ENCODE results near the gene TMEM62. TPM values are rescaled to one million over a fixed set of nuclear protein-coding genes. Genes with fewer than 3 reads are reported as not detected.

The TMEM62 gene
- 25.2 TPM for total RNA-seq
- long read RNA-seq, transcript TMEM62-201 (14 exons, 2,771 nt) = major isoform, 6 of 24 reads
- long read RNA-seq, partial matches to known transcripts = 4 of 24 reads
- long read RNA-seq, other reads (novel, unspliced or antisense) = 14 of 24 reads

DNA sequence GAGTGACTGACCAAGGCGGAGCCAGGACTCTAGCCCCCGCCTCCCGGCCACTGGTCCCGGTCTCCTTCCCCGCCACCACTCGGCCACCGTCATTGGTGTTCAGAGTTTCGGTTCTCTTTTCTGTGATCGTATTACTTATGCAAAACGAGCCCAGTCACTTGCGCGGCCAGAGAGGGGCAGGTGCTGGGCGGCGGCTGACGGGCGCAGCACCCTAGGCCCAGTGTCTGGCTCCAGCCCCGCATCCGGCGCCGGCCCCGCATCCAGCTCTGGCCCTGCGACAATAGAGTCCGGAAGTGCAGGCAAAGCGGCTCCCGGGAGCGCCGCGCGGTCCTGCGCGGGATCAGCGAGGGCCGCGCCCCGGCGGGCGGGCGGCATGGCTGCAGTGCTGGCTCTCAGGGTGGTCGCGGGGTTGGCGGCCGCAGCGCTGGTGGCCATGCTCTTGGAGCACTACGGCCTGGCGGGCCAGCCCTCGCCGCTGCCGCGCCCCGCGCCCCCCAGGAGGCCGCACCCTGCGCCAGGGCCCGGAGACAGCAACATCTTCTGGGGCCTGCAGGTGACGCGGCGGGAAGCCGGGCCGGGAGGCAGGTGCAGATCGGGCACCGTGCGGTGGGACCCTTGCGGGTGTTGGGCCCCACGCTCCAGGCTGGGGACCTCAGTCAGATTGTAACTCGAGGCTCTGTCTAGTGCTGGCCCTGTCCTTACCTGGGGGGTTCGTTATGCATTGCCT is at the start of gene TMEM62:
Gene TMEM62 (plus strand): TSS at position 157 of the 727 bp plus-strand sequence. CDS start 217 bp downstream, at position 374.
- DNase-seq (ENCODE audit: low spot score) = peak; percentile 91

DNA sequence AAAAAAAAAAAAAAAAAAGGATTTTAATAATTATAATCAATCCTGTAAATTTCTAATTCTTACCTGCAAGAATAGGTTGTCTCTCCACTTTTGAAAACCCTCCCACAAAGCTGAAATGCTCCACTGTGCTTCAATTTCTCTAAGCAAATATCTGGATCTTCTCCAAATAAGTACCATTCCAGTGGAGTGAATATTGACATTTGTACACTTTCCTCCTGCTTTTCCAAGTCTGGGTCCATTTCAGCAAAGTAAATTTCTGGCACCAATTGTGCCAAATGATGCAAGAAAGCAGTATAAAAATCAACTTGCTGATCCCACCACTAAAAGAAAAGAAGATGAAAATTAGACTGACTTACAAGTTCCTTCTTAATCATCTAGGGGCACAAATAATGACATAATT is 47.5 kb upstream of the TMEM62 start:
- no peak for DNase-seq (ENCODE audit: low spot score)

DNA sequence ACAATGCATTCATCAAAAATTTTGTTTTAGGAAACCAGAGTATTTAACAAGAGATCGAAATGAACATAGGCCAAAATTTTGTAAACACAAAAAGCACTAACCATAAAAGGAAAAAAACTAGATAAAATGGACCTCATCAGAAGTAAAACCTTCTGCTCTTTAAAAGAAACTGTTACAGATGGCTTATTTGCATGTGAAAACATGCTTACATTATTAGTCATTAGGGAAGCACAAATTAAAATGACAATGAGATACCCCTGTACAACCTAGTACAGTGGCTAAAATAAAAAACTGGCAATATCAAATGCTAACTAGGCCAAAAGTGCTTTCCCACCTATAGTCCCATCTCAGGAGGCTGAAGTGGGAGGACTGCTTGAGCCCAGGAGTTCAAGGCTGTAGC is 46.8 kb upstream of the TMEM62 start:
- DNase-seq (ENCODE audit: low spot score) = no peak

DNA sequence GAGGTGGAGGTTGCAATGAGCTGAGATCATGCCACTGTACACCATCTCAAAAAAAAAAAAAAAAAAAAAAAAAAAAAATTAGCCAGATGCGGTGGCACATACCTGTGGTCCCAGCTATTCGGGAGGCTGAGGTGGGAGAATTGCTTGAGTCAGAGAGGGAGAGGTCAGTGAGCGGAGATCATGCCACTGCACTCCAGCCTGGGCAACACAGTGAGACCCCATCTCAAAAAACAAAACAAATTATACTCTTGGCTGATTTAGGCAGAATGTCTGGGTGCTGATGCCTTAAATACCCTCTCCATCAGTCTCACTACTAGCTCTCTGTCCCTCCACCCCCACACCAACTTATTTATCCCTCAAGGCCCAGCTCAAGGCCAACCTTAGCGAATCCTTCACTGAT is 41.5 kb upstream of the TMEM62 start:
- DNase-seq (ENCODE audit: low spot score) = no peak

DNA sequence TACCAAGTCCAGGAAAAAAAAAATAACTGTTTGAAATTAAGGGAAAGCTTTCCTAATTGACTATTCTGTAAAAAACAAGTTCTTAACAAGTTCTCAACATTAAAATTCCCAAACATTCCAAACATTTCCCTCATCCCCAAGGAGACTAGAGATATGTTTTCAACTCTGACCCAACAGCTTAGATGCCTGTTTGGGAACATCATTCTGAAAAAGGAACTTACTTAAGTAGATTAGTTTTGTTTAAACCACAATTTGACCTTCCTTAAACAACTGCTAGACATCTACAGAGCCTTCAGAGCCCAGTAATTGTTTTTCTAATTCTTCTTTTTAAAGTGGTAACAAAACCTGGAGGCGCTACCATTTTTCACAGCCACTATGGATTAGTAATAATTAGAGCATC is 40.4 kb upstream of the TMEM62 start:
- no peak for DNase-seq (ENCODE audit: low spot score)

DNA sequence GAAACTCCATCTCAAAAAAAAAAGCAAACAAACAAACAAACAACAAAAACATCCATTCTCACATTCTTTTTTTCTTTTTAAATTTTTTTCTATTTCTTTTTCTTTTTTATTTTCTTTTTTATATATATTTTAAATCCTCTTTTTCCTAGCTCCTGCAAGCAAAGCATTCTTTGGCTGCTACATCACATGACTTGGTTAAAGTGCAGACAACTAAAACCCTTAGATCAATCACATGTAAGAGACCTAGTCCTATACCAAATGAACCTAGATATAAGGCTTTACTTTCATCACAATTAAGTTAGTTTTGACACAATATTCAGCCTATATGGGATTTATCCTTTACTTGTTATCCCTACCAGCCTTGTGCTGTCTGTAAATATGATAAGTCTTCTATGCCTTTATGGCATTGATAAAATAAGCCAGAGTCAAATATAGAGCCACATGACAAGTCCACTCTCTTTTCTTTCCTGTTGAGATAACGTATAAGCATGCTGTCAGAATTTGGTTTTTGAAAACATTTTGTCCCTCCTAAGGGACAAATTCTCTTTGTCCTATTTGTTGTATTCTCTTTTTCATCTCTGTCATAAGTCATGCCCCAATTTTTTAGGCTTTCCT is 38.9 kb upstream of the TMEM62 start:
- no peak for DNase-seq (ENCODE audit: low spot score)

DNA sequence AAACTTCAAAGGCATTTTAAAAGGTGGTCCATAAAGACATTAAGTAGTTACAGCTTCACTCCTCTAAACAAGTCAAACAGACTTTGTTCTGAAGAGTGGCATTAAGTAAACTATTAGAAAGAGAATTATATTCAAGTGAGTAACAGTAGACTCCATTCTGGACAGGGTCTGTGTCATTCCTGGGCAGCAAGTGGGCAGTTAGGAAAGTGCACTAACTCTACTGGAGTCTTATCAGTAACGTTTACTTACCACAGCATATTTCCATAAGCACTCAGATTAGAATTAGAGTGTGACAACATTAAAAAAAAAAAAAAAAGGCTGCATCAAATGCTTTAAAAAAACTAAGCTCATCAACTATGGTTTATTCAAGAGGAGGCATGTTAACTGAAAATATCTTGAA is 38.1 kb upstream of the TMEM62 start:
- DNase-seq (ENCODE audit: low spot score) = no peak

DNA sequence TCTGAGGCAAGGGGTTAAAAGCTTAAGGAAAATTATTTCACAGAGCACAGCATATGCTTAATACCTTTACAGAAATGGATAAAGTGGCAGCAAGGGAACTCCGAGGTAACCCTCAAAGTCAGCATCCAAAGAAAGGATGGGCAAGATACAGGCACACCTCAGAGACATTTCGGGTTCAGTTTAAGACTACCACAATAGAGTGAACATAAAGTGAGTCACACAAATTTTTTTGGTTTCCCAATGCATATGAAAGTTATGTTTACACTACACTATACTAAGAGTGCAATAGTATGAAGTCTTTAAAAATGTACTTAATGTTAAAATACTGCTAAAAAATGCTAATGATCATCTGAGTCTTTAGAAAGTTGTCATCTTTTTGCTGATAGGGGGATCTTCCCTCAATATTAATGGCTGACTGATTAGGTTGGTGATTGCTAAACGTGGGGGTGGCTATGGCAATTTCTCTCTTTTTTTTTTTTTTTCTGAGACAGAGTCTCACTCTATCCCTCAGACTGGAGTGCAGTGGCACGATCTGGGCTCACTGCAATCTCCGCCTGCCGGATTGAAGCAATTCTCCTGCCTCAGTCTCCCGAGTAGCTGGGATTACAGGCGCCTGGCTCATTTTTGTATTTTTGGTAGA is 37.6 kb upstream of the TMEM62 start:
- no peak for DNase-seq (ENCODE audit: low spot score)

DNA sequence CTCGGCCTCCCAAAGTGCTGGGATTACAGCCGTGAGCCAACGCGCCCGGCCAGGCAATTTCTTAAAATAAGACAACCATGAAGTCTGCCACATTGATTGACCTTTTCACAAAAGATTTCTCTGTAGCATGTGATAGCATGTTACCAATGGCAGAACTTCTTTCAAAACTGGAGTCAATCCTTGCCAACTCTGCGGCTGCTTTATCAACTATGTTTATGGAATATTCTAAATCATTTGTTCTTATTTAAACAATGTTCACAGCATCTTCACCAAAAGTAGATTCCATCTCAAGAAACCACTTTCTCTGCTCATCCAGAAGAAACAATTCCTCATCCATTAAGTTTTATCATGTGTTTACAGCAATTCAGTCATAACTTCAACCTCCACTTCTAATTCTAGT is 37.0 kb upstream of the TMEM62 start:
- no peak for DNase-seq (ENCODE audit: low spot score)

DNA sequence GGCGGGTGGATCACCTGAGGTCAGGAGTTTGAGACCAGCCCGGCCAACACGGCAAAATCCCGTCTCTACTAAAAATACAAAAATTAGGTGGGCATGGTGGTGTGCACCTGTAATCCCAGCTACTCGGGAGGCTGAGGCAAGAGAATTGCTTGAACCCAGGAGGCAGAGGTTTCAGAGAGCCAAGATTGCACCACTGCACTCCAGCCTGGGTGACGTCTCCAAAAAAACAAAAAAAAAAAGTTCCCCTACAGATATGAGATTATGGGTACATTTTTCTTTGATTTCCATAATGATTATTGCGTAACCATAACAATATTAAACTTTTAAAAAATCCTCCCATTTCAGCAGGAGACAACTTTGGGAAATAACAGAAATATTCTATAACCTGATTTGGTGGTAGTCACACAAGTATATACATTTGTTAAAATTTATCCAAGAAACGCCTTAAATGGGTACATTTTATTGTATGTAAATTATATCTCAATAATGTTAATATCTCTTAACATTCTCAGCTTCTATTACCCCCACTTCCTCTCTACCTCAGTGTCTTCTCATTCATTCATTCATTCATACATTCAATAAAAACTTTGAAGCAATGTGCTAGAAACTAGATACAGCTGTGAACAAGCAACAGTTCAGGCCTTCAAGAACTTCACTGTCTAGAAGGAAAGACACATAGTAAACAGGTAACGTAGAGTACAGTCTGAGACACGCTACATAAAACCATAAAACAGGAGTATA is 34.1 kb upstream of the TMEM62 start:
- no peak for DNase-seq (ENCODE audit: low spot score)

DNA sequence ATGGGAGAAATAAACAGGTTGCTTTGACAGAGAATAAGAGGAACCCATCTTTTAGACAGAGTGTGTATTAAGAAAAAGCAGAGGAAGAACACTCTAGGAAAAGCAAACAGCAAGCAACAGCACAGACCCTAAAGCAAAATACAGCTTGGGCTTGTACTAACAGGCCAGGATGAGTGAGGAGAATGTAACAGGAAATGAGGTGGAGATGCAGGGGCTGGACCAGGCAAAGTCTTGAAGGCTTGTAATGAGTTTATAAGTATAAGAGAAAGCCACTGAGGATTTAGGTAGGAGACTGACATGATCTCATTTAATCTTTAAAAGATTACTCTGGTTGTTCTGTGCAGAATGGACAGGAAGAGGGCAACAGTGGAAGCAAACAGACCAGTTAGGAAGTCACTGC is 32.4 kb upstream of the TMEM62 start:
- DNase-seq (ENCODE audit: low spot score) = no peak

DNA sequence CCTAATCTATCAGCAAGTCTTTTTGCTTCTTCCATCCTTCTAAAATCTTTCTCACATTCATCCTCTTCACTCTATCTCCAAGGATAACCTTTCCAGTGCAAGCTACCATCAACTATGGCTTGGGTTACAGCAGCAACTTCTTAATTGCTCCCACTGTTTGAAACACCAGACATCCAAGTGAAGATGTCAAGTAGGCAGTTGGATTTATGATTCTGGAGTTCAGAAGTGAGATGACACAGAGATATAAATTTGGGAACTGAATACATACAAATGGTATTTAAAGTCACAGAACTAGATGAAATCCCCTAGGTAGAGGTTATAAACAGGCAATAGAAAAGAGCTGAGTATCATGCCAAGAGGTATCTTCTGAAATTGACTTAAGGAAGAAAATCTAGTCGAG is 31.2 kb upstream of the TMEM62 start:
- no peak for DNase-seq (ENCODE audit: low spot score)

DNA sequence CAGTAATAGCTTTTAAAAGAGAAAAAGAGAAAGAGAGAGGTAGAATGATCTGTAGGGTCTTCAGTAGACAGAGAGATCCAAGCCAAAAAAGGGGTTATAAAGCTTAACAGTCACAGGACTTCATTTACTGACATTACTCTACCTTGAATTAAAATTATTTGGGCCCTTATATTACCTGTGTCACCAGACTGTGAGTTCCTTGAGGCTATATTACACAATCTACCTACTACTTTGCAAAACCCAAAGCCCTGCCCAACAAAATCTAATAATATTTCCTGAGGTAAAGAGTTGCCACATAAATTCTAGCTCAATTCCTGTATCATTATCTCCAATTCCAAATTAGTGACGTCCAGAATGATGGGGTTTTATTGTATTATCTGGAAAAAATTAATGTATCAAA is 29.5 kb upstream of the TMEM62 start:
- no peak for DNase-seq (ENCODE audit: low spot score)

DNA sequence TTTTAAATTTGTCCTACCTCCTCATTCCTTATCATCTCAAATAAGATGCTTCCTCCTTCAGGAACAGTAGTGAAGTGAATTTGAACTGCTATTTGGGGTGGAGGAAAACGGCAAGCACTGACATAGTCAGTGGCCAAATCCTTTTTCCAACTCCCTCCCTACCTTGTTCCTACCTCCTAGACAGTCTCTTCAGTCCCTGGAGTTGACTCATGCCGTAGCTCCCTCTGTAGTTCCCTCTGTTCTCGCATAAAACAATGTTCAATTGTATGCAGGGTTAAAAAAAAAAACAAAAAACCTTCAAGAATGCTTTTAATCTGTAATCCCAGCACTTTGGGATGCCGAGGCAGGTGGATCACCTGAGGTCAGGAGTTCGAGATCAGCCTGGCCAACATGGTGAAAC is 29.0 kb upstream of the TMEM62 start:
- DNase-seq (ENCODE audit: low spot score) = no peak

DNA sequence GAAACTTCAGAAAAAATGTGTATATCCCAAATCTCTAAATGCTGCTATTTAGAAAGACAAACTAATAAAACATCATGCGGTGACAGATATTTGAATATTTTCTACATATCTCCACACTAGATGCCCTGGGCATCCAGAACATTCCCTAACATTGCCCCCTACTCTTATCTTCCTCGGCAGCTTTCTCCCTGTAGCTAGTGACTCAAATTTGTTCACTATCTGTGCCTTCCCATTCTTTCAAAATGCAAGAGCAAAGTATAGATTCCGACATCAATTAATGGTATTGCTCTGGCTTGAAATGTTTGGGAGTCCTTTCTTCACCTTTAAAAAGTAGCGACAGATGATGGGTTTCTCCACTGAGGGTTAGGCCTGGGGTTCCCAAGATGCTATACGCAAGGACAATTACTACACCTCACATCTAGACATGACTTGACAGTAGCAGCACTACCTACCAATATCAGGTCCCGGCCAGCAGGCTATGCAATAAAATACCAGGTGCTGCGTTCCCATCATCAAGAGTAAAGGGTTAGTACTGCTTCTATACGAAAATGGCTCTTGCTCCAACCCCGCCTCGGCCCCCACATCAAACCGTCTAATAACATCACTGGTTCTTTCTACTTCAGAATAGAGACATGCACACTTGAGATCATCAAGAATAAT is 28.2 kb upstream of the TMEM62 start:
- DNase-seq (ENCODE audit: low spot score) = no peak

DNA sequence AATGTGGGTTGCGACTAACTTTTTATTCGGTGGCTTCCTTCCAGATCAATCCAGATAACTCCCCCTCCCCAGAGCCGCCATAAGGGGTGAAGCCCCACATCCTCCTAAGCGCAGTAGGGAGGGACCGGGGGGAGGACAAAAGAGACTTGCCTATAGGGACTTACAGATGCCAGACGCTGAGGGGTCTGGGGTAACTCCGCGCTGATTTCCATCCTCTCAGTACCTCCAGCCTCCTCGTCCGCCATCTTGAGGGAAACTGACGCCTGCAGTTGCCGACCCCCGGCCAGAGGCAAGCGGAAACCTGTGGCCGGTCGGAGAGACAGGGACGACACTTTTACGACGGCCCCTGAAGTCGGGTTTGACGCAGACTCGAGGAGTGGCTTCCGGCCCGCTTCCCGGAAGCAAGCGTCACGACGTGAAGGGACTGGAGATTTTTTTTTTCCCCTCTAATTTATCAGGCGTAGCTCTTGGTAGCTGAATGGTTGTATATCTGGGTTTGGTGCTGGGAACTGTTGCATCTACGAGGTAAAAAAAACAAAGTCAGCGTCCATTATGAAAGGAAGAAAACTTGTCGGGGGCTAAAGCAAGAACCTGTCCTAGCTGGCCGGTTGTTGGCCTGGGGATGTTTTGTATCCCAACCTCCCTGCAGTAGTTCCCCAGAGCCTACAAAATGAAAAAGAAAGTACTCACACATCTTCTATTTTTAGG is 27.5 kb upstream of the TMEM62 start, which contains the start of gene UBR1:
Gene UBR1 (minus strand): TSS at position 261 of the 708 bp plus-strand sequence. CDS start 16 bp downstream, at position 245.
- peak; percentile 95 for DNase-seq (ENCODE audit: low spot score)

DNA sequence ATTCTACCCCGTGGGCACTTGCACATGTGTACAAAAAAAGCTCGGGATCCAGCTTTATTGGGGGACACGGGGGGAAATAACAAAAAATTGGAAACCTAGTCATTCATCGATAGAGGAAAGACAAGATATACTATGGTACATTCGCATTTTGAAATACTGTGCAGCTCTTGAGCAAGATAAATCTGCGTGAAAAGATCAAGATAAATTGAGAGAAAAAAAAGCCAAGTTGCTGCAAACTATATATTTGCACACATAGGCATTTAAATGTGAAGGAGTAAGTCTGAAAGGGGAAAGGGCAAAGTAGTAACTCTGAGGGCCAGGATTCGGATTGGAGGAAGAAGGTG is 26.9 kb upstream of the TMEM62 start:
- DNase-seq (ENCODE audit: low spot score) = no peak

DNA sequence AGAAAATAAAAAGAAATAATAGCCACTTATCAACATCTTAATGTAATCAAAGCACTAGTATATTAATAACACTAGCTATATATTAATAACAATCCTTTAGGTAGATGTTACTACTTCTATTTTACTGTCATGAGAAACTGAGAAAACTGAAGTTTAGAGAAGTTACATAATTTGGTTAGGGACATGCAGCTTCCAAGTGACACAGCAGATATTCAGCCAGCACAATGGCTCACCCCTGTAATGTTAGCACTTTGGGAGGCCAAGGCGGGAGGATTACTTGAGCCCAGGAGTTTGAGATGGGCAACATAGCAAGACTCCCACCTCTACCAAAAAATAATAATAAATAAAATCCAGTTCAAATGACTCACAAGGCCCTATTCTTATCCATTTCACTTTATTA is 25.6 kb upstream of the TMEM62 start:
- DNase-seq (ENCODE audit: low spot score) = no peak

DNA sequence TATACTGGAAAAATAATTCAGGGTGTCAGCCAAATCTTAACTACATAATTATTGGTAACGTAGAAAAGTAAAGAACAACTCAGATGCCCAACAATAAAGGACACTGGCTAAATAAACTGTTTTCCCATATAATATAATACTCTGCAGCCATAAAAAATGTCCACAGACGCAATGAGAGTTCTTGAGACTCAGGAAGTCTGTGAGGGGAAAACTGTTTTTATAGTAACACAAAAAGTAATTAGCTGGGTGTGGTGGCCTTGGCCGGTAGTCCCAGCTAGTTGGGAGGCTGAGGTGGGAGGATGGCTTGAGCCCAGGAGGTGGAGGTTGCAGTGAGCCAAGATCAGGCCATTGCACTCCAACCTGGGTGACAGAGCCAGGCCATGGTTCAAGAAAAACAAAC is 22.0 kb upstream of the TMEM62 start:
- no peak for DNase-seq (ENCODE audit: low spot score)

DNA sequence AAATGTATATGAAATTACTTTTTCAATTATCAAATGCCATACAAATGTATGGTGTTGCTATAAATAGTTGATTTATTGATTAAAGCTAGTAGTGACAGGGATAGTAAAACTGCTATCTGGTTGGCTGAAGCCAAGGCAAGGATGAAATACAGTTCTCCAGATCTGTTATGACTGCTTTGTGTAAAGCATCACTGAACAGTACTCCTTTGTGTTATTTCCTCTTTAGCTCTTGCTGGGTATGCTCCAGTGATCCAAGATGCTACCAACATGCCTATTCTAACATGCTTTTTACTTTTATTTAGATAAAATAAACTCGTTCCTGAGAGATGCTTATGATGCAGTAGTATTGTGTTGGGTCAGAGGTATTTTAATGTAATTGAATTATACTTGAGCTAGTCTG is 15.1 kb upstream of the TMEM62 start:
- no peak for DNase-seq (ENCODE audit: low spot score)

DNA sequence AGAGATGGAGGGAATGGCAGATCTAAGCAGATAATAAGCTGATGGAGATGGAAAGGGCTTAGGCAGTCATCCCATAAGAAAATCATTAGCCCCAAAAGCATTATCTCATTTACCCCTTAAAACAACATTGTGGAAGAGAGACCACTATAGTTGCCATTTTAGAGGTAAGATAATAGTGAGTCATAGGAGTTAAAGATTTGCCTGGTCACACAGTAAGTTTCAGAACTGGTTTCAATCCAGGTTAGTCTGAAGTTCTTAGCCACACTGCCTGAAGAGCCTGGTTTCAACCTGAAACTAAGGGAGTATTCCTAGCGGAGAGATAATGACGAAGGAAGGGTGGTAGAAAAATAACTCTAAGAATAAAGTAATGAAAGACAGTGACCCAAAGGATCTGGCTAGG is 14.6 kb upstream of the TMEM62 start:
- DNase-seq (ENCODE audit: low spot score) = no peak

Data from mesenteric fat pad (tissue), 1 donor.